Psoas muscle (tissue), 8 donors: Measurements from ENCODE around the gene SLC8B1. TPM values are rescaled to one million over a fixed set of nuclear protein-coding genes. Genes with fewer than 3 reads are reported as not detected.

ENCODE experiments used
- ATAC-seq, 4 donors: fragments of 200-7000 bp; cut with Tn5 transposase; one replicate each; pipeline ENCODE4 v1.9.1; 2020; ENCODE audit warnings: moderate library complexity in 3 of 4, mild to moderate bottlenecking in 2 of 4
- DNase-seq, 2 donors: peaks; one replicate each; pipeline ENCODE4 v3.0.0-alpha.2; 2020
- H3K27ac ChIP-seq: fragments of 200-600 bp; one replicate; pipeline ENCODE4 v1.8.0; 2022
- H3K27me3 ChIP-seq, 3 donors: fragments of 200-600 bp in 1 of 3; one replicate each; pipeline versions ENCODE4 v1.6.1 to v1.8.0; 2013 to 2022; ENCODE audit warnings: low read length in 2 of 3, mild to moderate bottlenecking in 2 of 3, moderate library complexity in 1 of 3; ENCODE audit not compliant: insufficient read depth in 3 of 3
- H3K36me3 ChIP-seq, 2 donors: fragments of 200-600 bp in 1 of 2; one replicate each; pipeline versions ENCODE4 v1.6.1 to v1.8.0; 2013 to 2022; ENCODE audit warnings: low read depth in 1 of 2, mild to moderate bottlenecking in 1 of 2, moderate library complexity in 1 of 2; ENCODE audit not compliant: insufficient read depth in 1 of 2
- H3K4me1 ChIP-seq: fragments of 200-600 bp; one replicate; pipeline ENCODE4 v1.8.0; 2022
- H3K4me3 ChIP-seq: fragments of 200-600 bp; one replicate; pipeline ENCODE4 v1.8.0; 2022; ENCODE audit warnings: mild to moderate bottlenecking
- H3K9me3 ChIP-seq: fragments of 200-600 bp; one replicate; pipeline ENCODE4 v1.8.0; 2022
- CTCF ChIP-seq: fragments of 200-600 bp; IDR thresholded peaks from one replicate; pipeline ENCODE4 v1.8.0; 2022; ENCODE audit warnings: antibody characterized with exemption
- WGBS, 3 donors: extraction: QIAGEN DNeasy Blood & Tissue Kit; methylation state at CpG; one replicate each; pipeline versions ENCODE4 v1.1.6 to v1.1.7; 2013; 5-methylcytosine and 5-hydroxymethylcytosine counted together
- intact Hi-C, 2 donors: fragments of 100-400 bp; cut with DNase I; formaldehyde crosslinking; loops; one replicate each; pipeline versions ENCODE4 v1.11.0 to v1.14.2; 2022
- polyA plus RNA-seq, 3 donors: library from polyadenylated mRNA; stranded (reverse); fragments of 200-250 nt; gene quantifications; one replicate each; pipeline ENCODE4 v1.2.3, GENCODE V29; 2013
- total RNA-seq, 4 donors: library from RNA; stranded (reverse); fragmentation: NEBNext Ultra II Directional in 2 of 4; extraction: Animal tissue kit (Norgen Biotek cat#: 25700) in 2 of 4; gene quantifications; one replicate each; pipeline versions ENCODE4 v1.2.1 to v1.2.4, GENCODE V29; 2021 to 2023
- donor health status: healthy with polysubstance abuse.
- donor health status: DM: no; HTN: no; CAD: no; lungs with moderate emphysema.
- donor health status: Bipolar disorder and iron deficiency.
- donor health status: healthy.
- donor health status: DM: yes; HTN: yes; CAD: no.
- donor health status: DM: no; HTN: no; CAD: no.
- donor health status: DM: no; HTN: no; CAD: no.
- donor health status: DM: yes; HTN: yes; CAD: no.

The SLC8B1 gene
- total and polyA plus RNA-seq, 7 donors, result 5.7 to 10.3 (median 9.2) TPM

- TF ChIP-seq CTCF, result no peak
- H3K27me3 ChIP-seq, result no peaks in the 10 kb centered on the region
- peaks cover 46% of the 10 kb centered on the region for H3K4me1 ChIP-seq
- H3K9me3 ChIP-seq, result no peaks in the 10 kb centered on the region
- H3K36me3 ChIP-seq, result peaks cover 0 to 24% of the 10 kb centered on the region in 2 donors
- DNase-seq (peak in 1 of 2 donors; percentile 27), ATAC-seq (no peak)
- intact Hi-C loops, result loop anchor here in 1 of 2 donors (5.0 kb wide), 1 partner anchor 33 kb away; no protein-coding TSS in a partner anchor
- no peak overlapping the region for H3K4me3 ChIP-seq
- WGBS, 3 donors, result 61 to 69% (median 65%) methylated on average over 12 of the region's 12 CpGs
- H3K27ac ChIP-seq, result peak overlapping the region; percentile 75
These were observed 74.1 kb downstream of the SLC8B1 start for GRCh38 chr12:113260636-113261300.

- H3K27me3 ChIP-seq, result no peaks in the 10 kb centered on the region
- DNase-seq (peak in 1 of 2 donors; percentile 41), ATAC-seq (peak in 2 of 4 donors; percentile 23 to 49)
- TF ChIP-seq CTCF, result no peak
- no peak overlapping the region for H3K4me3 ChIP-seq
- intact Hi-C loops, result loop anchor here in 1 of 2 donors (5.0 kb wide), 1 partner anchor 33 kb away; no protein-coding TSS in a partner anchor
- H3K9me3 ChIP-seq, result no peaks in the 10 kb centered on the region
- peaks cover 46% of the 10 kb centered on the region for H3K4me1 ChIP-seq
- H3K27ac ChIP-seq, result peak overlapping the region; percentile 75
- WGBS, 3 donors, result 20 to 30% (median 28%) methylated on average over 5 of the region's 5 CpGs
- H3K36me3 ChIP-seq, result peaks cover 0 to 22% of the 10 kb centered on the region in 2 donors
These were observed 74.8 kb downstream of the SLC8B1 start for GRCh38 chr12:113260127-113260526.

- ATAC-seq (no peak), DNase-seq (no peak)
- H3K27me3 ChIP-seq, result no peaks in the 10 kb centered on the region
- peaks cover 43% of the 10 kb centered on the region for H3K4me1 ChIP-seq
- H3K4me3 ChIP-seq, result no peak overlapping the region
- H3K9me3 ChIP-seq, result no peaks in the 10 kb centered on the region
- peaks cover 0 to 16% of the 10 kb centered on the region in 2 donors for H3K36me3 ChIP-seq
- TF ChIP-seq CTCF, result no peak
- H3K27ac ChIP-seq, result no peak overlapping the region
- intact Hi-C loops, result no loop called here
These were observed 77.3 kb downstream of the SLC8B1 start for GRCh38 chr12:113257564-113257963.

- peaks cover 29% of the 10 kb centered on the region for H3K4me1 ChIP-seq
- no peak for TF ChIP-seq CTCF
- peaks cover 0 to 14% of the 10 kb centered on the region in 2 donors for H3K36me3 ChIP-seq
- H3K27ac ChIP-seq, result no peak overlapping the region
- WGBS, 3 donors, result 82 to 99% (median 97%) methylated on average over 4 of the region's 4 CpGs
- intact Hi-C loops, result no loop called here
- H3K27me3 ChIP-seq, result no peaks in the 10 kb centered on the region
- no peaks in the 10 kb centered on the region for H3K9me3 ChIP-seq
- H3K4me3 ChIP-seq, result no peak overlapping the region
- DNase-seq (no peak), ATAC-seq (no peak)
These were observed 80.6 kb downstream of the SLC8B1 start for GRCh38 chr12:113254298-113254697.
